GM12892 (cell line): ENCODE data around the gene TNK2.

Experiments used
- POLR2A ChIP-seq: IDR thresholded peaks from 2 replicates; pipeline ENCODE4 v1.6.1; 2011; ENCODE audit warnings: low read depth, low read length, control low read depth
- POLR2AphosphoS5 ChIP-seq: IDR thresholded peaks from 2 replicates; pipeline ENCODE4 v1.6.1; 2011; ENCODE audit warnings: low read depth, low read length, control low read depth
- TAF1 ChIP-seq: IDR thresholded peaks from 2 replicates; pipeline ENCODE4 v1.6.1; 2011; ENCODE audit warnings: low read depth, mild to moderate bottlenecking, control low read depth, low read length, borderline replicate concordance

DNA sequence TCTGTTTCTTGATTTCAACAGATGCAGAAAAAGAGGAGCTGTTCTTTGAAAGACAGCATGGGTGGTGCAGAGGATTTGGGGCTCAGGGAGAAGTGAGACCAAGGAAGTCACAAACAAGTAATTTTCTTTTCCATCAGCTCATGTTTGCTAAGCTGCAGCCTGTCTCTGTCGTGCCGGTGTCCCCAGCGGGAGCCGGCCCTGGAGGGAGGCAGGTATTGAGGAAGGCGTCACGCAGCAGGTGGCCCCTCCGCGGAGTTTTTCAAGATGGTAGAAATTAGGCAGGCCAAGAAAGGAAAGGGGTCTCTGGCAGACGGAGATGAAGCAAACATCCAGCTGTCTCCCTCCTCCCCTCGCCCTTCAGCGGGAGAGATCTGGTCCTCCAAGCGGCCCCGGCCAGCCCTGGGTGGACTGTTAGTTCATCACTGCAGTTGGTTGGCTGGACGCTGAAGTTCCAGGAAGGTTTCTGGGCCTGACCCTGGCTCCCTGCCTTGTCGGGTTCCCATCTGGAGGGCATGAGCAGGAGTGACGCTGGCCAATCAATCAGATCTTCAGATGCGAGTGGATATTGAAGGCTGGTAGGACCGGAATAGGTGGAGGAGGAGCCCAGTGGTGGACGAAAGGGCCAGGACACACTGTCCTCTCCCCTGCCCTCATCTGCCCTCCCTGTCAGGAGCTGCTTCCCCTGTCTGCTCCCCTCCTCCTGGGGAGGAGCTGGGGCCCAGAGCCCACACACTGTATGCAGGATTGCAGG is 68.9 kb downstream of the TNK2 start:
- no peak for TF ChIP-seq POLR2A
- no peak for TF ChIP-seq POLR2AphosphoS5
- no peak for TF ChIP-seq TAF1
